Activated CD4-positive, alpha-beta T cell treated with anti-CD3 and anti-CD28 coated beads, Interleukin-2, Interleukin-6, amounts not matched to agents 100 ng/mL and 50 ng/mL, durations not matched to agents 16 hours and 8 hours (primary cell): ENCODE measurements around the gene WDR93.
A peak's percentile ranks its signal among the peaks of the same experiment; 100 is the strongest.
"Not testable (repeated sequence)": the region's sequence is repeated elsewhere in the genome, so short reads cannot be mapped to it uniquely, and the experiment has no call there.

Experiments
- DNase-seq: peaks from one replicate; pipeline ENCODE4 v3.0.0-alpha.2; 2020

WDR93 gene

DNA sequence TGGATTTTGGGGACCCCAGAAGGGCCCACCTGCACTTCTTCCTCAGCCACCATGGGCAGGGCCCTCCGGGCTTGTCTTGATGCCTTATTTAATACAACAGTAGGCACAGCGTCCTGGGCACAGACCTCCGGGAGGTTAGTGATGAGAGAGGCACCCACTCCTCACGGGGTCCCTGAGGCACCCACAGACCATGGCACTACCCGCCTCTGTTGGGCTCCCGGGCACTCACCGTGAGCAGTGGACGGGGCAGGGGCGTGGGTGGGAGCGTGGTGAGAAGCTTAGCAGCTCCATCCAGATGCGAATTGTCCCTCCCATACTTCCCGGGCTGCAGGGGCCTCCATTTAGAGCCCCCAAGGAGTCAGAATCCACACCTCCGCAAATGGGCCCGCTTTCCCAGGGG lies 85.2 kb downstream of the WDR93 start:
- DNase-seq = no peak

DNA sequence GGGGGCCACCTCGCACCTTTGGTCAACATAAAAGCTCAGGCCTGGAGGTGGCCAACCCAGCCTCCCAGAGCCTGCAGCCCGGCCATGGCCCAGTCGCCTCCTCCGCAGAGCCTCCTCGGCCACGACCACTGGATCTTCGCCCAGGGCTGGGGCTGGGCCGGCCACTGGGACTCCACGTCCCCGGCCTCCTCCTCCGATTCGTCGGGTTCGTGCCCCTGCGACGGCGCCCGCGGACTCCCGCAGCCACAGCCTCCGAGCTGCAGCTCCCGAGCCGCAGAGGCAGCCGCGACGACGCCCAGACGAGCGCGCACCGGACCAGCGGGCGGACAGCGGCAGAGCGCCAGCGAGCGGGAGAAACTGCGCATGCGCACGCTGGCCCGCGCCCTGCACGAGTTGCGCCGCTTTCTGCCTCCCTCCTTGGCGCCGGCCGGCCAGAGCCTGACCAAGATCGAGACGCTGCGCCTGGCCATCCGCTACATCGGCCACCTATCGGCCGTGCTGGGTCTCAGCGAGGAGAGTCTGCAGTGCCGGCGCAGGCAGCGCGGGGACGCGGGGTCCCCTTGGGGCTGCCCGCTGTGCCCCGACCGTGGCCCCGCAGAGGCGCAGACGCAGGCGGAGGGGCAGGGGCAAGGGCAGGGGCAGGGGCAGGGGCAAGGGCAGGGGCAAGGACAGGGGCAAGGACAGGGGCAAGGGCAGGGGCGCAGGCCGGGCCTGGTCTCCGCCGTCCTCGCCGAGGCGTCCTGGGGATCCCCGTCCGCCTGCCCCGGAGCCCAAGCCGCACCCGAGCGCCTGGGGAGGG lies 85.9 kb downstream of the WDR93 start, which contains the start of gene MESP2:
Gene MESP2 (plus strand): TSS at position 59 of the 799 bp plus-strand sequence. CDS start 26 bp downstream, at position 85.
- DNase-seq = peak; percentile 67

DNA sequence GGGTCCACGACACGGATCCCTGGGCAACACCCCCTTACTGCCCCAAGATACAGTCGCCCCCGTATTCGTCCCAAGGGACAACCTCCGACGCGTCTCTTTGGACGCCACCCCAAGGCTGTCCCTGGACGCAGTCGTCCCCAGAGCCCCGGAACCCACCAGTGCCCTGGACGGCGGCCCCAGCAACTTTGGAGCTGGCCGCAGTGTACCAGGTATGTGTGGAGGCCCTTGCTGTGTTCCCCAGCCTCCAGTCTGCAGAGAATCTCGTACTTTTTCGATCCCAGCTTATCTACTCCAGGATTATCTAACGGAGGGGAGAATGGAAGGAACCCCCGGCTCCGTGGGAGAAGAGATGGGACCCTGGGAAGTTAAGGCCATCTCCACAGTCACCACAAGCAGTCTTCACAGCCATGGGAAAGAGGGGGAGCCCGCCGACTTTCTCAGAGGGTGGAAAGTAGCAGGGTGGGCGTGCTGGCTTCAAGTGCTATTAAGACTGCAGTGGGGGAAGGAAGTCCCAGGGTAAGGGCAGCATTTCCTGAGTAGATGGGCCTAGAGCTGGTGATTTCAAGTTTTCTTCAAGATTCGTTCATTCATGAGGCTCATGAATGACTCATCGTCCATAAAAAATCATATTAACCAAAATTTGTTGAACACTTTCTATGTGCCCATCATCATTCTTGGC lies 86.6 kb downstream of the WDR93 start:
- DNase-seq = no peak

DNA sequence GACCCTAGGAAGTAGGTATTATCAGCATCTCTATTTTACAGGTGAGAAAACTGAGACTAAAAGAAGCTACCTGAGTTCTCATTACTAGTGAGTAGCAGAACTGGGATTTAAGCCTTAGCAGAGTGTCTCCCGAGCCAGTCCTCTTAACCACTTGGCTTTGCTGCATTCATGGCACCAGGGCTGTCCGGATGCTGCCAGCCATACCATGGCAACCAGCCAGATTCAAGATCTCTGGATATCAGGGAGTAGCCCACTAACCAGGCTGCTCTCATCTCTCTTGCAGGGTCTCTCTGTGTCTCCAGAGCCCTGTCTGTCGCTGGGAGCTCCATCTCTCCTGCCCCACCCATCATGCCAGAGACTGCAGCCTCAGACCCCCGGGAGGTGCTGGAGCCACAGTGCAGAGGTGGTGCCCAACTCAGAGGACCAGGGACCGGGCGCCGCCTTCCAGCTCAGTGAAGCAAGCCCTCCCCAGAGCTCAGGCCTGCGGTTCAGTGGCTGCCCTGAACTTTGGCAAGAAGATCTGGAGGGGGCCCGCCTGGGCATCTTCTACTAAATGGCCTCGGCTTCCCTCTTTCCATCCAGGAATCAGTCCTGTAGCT lies 87.3 kb downstream of the WDR93 start:
- no peak for DNase-seq

DNA sequence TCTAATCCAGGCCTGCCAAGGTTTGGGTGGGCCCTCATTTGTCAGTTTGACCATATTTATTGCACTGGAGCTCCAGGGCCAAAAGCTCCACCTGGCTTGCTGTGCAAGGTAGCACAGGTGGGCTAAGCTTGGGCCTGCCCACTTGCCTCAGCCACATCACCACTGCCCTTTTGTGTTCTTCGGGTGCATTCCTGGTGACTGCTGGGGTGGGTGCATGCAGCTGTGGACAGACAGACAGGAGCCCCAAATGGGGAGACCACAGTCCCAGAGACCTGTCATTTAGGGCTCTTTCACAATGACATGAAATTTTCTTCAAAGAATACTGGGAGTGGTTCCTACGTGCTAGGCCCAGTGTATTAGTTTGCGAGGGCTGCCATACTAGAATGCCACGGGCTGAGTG lies 88.2 kb downstream of the WDR93 start:
- peak; percentile 20 for DNase-seq

DNA sequence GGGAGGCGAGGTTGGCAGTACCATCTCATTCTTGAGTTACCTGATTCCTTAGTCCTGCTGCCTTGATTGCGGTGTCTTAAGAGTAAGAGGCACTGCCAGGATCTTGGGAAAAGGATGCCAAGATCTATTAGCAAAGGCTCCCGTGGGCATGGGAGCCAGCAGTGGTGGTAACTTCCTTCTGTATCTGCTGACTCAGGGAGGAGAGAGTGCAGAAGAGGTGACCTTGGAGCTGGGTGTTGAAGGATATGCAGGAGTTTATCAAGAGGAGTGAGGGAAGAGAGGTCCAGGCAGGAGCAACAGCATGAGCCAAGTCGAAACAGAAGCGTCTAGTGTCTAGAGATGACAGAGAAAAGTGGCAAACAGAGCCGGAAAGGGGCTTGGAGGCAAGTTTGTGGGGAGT lies 90.0 kb downstream of the WDR93 start:
- DNase-seq = peak; percentile 23

DNA sequence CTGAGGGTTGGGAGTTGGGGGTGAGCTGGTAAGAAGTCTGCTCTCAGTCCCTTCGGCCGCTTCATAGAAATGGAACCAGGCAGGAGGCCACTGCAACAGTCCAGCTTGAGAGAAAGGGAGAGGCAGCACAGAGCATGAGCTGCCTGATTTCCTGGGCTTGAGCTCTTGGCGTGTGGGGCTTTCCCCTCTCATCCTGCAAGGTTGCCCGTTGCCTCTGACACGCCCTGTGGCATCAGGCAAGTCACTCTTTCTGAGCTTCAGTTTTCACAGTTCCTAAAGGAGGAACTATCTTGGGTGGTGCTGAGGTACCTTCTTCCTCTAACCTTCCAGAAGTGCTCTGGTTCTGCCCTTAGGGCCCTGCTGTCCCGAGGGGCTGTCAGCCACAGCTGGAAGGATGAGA lies 90.4 kb downstream of the WDR93 start:
- peak; percentile 68 for DNase-seq

DNA sequence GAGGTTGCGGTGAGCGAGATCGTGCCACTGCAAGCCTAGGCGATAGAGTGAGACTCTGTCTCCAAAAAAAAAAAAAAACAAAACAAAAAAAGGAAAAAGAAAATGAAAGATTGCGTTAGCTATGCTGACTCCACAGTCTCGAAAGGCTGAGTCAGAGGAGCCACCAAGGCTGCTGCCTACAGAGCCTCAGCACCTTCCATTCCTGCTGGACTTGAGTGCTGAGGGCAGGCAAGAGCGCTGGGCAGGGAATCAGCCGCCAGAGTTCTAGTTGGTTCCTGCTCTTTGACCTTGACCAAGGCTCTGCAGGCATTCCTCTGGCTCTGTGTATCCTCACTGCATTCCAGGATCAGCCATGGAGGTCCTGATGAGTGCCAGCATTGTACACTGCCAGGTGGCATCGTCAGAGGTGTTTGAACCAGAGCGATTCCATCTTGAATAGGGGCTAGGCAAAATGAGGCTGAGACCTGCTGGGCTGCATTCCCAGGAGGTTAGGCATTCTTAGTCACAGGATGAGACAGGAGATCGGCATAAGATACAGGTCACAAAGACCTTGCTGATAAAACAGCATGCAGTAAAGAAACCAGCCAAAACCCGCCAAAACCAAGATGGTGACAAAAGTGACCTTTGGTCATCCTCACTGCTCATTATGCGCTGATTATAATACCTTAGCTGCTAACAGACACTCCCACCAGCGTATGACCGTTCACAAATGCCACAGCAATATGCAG lies 91.4 kb downstream of the WDR93 start:
- peak; percentile 56 for DNase-seq

DNA sequence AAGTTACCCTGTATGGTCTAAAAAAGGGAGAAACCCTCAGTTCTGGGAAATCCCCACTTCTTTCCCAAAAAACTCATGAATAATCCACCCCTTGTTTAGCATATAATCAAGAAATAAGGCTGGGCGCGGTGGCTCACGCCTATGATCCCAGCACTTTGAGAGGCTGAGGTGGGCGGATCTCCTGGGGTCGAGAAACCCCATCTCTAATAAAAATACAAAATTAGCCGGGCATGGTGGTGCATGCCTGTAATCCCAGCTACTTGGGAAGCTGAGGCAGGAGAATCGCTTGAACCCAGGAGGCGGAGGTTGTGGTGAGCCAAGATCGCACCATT lies 92.0 kb downstream of the WDR93 start:
- not testable (repeated sequence) for DNase-seq

DNA sequence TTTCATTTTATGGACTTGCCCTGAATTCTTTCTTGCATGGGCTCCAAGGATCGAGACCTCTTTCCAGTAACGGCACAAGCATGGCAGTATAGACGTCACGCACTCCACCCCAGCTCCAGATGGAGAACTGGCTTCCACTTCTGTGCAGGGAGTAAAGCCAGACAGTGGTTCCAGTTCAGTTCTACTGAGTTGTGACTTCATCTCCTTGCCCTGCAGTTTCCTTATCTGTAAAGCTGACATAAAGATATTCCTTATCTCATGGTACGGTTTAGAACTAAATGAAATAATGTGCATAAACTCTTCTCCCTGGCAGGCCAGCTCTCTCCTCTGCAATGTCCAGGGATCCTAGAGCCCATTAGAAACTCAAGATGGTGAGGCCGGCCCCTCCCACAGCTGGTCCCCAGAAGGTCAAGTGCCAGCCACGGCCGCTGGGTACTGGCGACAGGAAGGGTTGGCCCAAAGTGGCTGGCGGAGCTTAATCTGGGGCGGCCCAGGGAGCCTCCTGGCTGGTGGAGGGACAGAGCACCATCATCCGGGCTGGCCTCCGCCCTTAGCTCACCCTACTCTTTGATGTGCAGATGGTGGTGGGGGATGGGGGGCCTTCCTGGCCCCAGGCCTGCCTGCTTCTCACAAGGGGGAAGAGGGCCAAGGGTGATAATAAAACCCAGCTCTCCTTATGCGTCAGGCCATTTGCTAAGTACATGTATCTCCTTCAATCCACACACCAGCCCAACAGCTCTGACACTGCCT lies 92.7 kb downstream of the WDR93 start:
- DNase-seq = no peak

DNA sequence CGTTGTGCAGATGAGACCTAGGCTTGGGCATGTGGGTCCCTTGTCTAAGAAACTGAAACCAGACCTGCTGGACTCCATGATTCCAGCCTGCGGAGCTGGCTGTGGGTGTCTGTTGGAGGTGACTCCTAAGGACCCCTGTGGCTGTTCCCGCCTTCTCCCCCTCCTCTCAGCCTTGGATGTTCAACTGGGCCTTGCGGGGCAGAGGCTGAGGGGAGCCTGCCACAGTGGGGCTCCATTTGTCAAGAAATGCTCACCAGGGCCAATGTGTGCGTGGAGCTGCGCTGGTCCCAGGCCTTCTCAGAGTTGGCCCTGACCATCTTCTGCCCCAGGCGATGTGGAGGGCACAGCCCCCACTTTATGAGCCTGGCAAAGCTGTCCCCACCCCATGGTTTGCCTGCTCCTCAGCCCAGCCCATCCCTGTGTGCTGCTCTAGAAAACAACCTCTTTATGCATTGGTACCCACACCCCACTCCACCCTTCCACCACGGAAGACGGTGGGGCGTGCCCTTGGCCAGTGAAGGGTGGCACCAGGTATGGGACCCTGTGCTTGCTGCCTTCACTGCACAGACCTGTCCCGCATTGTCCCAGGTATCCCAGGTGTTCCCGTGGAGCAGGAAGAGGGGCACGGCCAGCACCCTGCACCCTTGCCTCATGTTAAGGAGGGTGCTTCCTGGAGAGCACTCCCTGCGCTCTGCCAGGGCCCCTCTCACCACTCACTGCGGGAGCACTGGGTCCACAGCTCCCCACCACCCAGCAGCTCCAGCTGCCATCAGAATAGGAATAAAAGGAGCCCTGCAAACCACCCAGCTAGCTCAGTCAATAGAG lies 93.5 kb downstream of the WDR93 start:
- DNase-seq = no peak

DNA sequence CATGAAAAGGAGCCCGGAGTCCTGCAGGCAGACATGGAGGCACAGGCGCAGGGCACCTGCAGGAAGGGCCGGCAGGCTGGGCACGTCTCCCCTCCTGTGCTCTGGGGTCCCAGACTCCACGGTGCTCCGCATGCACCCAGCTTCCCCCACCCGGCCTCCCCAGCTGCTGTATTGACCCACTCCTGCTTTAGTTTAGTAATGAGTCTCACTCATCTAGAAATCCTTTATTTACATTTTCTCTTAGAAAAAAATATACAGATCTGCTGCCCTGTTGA lies 94.0 kb downstream of the WDR93 start:
- no peak for DNase-seq

DNA sequence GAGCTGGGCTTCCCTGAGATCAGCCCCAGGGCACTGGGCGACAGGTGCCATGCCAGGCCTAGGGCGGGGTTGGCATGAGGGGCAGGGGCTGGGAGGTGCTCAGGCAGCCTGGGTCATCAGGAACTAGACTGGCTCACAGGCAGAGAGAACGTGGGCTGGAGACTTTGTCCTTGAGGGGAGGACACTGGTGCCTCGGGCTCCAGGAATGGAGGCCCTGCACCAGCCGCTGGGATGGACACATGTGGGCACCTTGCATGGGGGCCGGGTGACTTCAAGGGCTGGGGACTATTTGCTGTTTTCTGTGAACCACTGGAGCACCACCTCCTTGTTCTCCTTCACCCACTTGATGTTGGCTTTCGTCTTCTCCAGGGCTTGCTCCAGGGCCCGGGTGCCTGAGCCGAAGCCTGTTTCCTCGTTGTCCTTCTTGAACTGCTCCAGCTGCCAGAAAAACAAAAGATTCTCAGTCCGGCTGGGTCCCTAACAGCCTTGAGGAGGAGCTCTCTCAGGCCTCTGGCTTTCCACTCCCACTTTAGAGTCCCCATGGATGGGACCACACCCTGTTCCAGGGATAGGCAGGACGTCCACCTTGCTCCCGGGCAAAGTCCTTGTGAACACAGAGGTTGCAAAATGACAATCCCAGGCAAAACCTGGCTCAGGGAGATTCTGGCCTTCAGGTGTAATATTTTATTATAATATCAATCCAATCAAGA lies 94.6 kb downstream of the WDR93 start:
- DNase-seq = no peak

DNA sequence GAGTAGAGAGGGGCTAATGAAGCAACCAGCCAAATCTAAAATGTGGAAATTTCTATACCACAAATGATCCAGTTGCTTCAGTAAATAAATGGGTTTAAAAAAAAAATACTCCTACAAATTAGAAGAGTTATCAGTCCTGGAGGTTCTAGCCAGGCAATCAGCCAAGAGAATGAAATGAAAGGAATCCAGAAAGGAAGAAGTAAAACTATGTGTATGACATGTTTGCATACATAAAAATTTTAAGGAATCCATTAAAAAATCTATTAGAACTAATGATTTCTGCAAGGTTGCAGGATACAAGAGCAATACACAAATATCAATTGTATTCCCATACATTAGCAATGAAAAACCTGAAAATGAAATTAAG lies 95.1 kb downstream of the WDR93 start:
- DNase-seq = no peak

DNA sequence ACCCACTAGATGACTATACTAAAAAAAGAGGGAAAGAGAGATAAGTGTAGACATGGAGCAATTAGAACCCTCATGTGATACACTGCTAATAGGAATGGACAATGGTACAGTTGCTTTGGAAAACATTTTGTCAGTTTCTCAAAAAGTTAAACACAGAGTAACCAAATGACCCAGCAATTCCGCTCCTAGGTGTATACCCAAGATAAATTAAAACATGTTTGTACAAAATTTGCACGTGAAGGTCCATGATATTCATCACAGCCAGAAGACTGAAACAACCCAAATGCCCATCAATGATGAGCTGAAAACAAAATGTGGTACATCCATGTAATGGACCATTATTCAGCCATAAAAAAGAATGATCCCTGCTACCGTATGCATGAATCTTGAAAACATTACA lies 97.3 kb downstream of the WDR93 start:
- no peak for DNase-seq

DNA sequence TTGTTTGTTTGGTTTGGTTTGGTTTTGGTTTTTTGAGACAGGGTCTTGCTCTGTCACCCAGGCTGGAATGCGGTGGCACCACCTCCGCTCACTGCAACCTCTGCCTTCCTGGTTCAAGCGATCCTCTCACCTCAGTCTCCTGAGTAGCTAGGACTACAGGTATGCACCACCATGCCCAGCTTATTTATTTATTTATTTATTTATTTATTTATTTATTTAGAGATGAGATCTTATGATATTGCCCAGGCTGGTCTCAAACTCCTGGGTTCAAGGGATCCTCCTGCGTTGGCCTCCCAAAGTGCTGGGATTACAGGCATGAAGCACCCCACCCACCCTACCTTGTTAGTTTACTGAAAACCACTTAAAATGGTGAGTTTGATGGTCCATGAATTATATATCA lies 98.0 kb downstream of the WDR93 start:
- DNase-seq = not testable (repeated sequence)

DNA sequence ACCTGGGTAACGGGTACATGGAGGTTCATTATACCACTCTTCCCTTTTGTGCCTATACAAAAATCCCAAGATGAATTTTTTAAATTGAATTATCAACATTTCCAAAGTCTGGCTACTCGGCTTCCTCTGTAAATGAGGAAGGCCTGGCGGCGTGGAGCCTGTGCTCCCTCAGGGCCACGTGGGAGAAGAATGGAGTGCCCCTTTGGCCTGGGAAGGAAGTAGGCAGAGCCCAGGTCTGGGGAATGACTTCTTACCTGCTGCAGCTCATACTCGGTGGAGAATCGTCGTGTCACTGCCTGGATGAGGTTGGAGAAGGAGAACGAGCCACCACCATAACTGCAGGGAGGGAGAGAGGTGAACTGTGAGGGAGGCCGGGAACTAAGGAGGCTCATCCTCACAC lies 99.6 kb downstream of the WDR93 start:
- DNase-seq = no peak

DNA sequence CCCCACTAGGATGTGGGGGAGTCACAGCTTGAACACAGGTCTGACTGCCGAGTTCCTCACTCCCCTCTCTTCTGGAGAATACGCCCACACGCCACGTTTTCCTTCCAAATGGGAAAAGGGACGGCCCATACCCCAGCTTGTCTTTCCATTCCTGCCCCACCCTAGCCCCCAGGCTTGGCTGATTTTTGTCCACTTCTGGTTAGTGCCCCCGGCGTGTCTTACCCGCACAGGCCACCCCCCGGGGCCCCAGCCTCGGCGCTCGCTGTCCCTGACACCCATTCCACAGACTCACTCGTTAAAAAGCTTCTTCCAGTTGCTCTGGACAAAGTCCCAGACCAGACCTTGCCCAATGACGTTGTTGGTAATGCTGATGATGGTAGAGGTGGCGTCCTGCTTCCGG lies 100.0 kb downstream of the WDR93 start:
- DNase-seq = no peak

DNA sequence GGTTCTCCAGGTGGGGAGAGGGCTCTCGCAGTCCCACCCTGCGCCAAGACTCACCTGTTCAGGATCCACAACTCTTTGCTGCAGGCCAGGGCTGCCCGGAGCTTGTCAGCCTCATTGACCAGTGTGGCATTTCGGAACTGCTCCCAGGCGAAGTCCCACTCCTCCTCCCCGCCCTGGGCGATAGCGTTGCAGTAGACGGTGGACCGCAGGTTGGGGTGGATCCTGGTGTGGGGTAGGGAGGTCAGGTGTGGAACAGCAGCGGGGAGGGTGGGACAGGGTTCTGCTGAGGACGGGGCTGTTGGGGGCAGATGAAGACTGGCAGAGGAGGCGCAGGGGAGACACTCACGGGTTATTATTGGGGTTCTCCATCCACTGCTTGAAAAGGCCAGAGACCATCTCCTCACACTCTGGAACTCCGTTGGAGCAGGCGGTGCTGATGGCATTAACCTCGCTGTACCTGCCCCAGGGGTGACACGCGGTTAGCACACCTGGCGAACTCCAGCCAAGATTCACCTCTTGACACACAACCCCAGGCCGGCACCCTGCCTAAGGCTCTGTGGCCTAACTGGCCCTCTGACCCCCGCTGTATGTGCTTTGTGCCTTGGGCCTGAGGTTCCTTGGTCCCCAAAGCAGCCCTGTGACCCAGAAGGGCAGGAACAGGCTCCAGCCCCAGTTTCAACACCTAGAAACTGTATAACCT lies 101.6 kb downstream of the WDR93 start:
- DNase-seq = no peak
